Activated CD4-positive, alpha-beta T cell treated with anti-CD3 and anti-CD28 coated beads, Interleukin-10, Interleukin-2, amounts not matched to agents 100 ng/mL and 50 ng/mL, durations not matched to agents 16 hours and 8 hours (primary cell): ENCODE results near the gene PCDHB8.
"Not testable (repeated sequence)": the region's sequence is repeated elsewhere in the genome, so short reads cannot be mapped to it uniquely, and the experiment has no call there.

Source experiments
- DNase-seq: peaks from one replicate; pipeline ENCODE4 v3.0.0-alpha.2; 2020

Gene PCDHB8

DNA sequence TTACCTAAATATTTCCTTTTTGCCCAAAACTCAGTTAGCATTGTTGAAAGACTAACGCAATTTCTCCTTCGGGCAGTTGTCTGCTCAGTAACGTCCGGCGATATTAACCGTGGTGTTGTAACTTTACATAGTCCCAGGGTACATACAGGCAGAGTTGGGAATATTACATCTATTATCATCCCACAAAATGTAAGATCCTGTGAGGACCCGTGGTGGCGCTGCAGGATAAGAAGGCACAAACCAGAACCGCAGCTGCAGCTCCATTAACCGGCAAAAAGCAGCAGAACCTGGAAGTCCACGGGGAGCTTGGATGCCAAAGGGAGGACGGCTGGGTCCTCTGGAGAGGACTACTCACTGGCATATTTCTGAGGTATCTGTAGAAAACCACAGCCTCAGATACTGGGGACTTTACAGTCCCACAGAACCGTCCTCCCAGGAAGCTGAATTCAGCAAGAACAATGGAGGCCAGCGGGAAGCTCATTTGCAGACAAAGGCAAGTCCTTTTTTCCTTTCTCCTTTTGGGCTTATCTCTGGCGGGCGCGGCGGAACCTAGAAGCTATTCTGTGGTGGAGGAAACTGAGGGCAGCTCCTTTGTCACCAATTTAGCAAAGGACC is at the start of gene PCDHB8:
Gene PCDHB8, plus strand, starts transcription at position 214 of the 615 bp plus-strand sequence. Its CDS starts 245 bp downstream, at position 459.
- DNase-seq = not testable (repeated sequence)

- peak; percentile 5 for DNase-seq
Measured at GRCh38 chr5:141135030-141135717, 42.4 kb upstream of the PCDHB8 start, which contains the start of gene PCDHB5. Gene PCDHB5, plus strand, starts transcription at chr5:141135206. Its CDS starts 229 bp downstream, at chr5:141135435.

DNA sequence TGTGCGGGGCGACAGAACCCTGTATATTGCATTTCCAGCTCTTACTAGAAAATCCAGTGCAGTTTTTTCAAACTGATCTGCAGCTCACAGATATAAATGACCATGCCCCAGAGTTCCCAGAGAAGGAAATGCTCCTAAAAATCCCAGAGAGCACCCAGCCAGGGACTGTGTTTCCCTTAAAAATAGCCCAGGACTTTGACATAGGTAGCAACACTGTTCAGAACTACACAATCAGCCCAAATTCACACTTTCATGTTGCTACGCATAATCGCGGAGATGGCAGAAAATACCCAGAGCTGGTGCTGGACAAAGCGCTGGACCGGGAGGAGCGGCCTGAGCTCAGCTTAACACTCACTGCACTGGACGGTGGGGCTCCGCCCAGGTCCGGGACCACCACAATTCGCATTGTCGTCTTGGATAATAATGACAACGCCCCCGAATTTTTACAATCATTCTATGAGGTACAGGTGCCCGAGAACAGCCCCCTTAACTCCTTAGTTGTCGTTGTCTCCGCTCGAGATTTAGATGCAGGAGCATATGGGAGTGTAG is 41.8 kb upstream of the PCDHB8 start:
- no peak for DNase-seq

DNA sequence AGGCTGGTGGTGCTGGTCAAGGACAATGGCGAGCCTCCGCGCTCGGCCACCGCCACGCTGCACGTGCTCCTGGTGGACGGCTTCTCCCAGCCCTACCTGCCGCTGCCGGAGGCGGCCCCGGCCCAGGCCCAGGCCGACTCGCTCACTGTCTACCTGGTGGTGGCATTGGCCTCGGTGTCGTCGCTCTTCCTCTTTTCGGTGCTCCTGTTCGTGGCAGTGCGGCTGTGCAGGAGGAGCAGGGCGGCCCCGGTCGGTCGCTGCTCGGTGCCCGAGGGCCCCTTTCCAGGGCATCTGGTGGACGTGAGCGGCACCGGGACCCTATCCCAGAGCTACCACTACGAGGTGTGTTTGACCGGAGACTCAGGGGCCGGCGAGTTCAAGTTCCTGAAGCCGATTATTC is 40.2 kb upstream of the PCDHB8 start:
- not testable (repeated sequence) for DNase-seq

- peak; percentile 1 for DNase-seq
Measured at GRCh38 chr5:141149812-141150211, 27.8 kb upstream of the PCDHB8 start, which contains the start of gene PCDHB6. Gene PCDHB6, plus strand, starts transcription at chr5:141150057. Its CDS starts 201 bp downstream, at chr5:141150258.

GRCh38 chr5:141150224-141150992 is 27.2 kb upstream of the PCDHB8 start:
- DNase-seq = no peak

DNA sequence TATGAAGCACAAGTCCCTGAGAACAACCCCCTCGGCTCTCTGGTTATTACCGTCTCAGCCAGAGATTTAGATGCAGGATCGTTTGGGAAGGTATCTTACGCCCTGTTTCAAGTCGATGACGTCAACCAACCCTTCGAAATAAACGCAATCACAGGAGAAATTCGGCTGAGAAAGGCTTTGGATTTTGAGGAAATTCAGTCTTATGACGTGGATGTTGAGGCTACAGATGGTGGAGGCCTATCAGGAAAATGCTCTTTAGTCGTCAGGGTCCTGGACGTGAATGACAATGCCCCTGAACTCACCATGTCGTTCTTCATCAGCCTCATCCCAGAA is 26.6 kb upstream of the PCDHB8 start:
- DNase-seq = no peak

- DNase-seq = not testable (repeated sequence)
Measured at GRCh38 chr5:141151632-141152031, 26.0 kb upstream of the PCDHB8 start.

- not testable (repeated sequence) for DNase-seq
Measured at GRCh38 chr5:141152096-141152495, 25.5 kb upstream of the PCDHB8 start.

DNA sequence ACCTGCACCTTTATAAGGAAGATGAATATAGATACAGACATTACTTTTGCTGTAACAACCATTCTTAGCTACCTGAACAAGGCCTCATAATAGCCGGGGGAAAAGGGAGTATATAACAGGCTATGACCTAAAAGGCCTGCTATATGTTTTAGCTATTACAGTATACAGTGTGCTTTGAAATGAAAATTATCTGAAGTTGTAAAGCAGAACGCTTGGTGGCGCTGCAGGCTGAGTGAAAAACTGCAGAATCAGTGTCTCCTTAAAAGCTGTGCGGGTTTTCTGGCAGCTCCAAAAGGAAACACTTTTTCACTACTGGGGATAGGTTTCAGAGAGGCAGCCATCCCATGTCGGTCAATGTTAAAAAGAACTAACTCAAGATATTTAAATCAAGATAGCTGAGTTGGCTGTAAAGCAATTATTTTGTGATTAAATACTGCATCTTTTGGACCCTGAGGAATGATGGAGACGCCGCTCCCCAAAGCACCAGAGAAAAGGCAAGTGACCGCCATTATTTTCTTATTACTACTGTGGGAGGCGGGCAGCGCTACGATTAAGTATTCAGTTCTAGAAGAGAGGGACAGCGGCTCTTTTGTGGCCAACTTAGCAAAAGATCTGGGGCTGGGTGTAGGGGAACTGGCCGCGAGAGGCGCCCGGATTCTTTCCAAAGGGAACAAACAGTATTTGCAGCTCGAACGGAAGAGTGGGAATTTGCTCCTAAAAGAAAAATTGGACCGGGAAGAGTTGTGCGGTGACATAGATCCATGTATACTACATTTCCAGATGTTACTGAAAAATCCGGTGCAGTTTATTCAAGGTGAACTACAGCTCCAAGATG is 21.8 kb upstream of the PCDHB8 start:
- DNase-seq = no peak

- DNase-seq = not testable (repeated sequence)
Measured at GRCh38 chr5:141157356-141157755, 20.2 kb upstream of the PCDHB8 start.

DNA sequence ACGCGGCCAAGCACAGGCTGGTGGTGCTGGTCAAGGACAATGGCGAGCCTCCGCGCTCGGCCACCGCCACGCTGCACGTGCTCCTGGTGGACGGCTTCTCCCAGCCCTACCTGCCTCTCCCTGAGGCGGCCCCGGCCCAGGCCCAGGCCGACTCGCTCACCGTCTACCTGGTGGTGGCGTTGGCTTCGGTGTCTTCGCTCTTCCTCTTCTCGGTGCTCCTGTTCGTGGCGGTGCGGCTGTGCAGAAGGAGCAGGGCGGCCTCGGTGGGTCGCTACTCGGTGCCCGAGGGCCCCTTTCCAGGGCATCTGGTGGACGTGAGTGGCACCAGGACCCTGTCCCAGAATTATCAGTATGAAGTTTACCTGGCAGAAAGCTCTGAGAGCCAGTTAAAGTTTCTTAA is 19.7 kb upstream of the PCDHB8 start:
- DNase-seq = not testable (repeated sequence)

GRCh38 chr5:141172381-141173204 is 5.0 kb upstream of the PCDHB8 start, which contains the start of gene PCDHB7:
Gene PCDHB7, plus strand, starts transcription at chr5:141172644. Its CDS starts 192 bp downstream, at chr5:141172836.
- DNase-seq = peak; percentile 3

DNA sequence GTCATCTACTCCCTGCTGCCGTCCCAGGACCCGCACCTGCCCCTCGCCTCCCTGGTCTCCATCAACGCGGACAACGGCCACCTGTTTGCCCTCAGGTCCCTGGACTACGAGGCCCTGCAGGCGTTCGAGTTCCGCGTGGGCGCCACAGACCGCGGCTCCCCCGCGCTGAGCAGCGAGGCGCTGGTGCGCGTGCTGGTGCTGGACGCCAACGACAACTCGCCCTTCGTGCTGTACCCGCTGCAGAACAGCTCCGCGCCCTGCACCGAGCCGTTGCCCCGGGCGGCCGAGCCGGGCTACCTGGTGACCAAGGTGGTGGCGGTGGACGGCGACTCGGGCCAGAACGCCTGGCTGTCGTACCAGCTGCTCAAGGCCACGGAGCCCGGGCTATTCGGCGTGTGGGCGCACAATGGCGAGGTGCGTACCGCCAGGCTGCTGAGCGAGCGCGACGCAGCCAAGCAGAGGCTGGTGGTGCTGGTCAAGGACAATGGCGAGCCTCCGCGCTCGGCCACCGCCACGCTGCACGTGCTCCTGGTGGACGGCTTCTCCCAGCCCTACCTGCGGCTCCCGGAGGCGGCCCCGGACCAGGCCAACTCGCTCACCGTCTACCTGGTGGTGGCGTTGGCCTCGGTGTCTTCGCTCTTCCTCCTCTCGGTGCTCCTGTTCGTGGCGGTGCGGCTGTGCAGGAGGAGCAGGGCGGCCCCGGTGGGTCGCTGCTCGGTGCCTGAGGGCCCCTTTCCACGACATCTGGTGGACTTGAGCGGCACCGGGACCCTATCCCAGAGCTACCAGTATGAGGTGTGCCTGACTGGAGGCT is 3.1 kb upstream of the PCDHB8 start:
- DNase-seq = not testable (repeated sequence)

GRCh38 chr5:141175933-141176332 is 1.7 kb upstream of the PCDHB8 start:
- DNase-seq = no peak

- not testable (repeated sequence) for DNase-seq
Measured at GRCh38 chr5:141179371-141179770, 1.8 kb downstream of the PCDHB8 start.

GRCh38 chr5:141179876-141180275 is 2.3 kb downstream of the PCDHB8 start:
- DNase-seq = not testable (repeated sequence)

DNA sequence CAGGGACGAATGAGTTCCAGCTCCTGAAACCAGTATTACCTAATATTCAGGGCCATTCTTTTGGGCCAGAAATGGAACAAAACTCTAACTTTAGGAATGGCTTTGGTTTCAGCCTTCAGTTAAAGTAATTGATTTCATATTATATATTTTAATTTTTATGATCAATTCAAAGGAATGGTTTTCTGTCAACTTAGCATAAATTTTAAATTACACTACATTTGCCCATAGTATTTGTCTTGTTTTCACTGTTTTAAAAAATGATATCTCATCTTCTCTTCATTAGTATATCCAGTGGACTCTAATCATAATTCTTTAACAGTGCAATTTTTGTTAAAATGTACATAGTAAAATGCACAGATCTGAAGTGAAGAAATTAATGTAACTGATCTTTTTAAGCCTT is 2.7 kb downstream of the PCDHB8 start:
- DNase-seq = no peak

DNA sequence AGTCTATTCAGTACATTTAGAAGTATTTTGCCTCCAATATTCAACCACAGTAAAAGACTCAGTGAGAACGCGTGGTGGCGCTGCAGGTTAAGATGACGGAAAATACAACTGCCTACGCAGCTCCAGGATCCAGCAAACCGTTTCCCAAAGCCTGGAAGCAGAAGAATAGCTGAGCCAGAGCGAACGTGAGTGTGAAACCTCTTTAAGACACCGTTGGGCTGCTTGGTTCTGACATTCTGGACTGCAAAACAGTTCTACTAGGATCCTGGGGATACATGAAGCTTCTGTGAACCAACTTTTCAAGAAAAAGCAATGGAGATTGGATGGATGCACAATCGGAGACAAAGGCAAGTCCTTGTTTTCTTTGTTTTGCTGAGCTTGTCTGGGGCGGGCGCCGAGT is 4.7 kb downstream of the PCDHB8 start, which contains the start of gene PCDHB16:
Gene PCDHB16, plus strand, starts transcription at position 140 of the 400 bp plus-strand sequence. Its CDS starts 173 bp downstream, at position 313.
- DNase-seq = no peak
